HG03521 (cell line): Measurements from ENCODE around the gene MAB21L1.

Experiments used
- ATAC-seq: cut with Tn5 transposase; IDR thresholded peaks from one replicate; pipeline ENCODE4 v1.9.1; 2021; ENCODE audit warnings: mild to moderate bottlenecking, moderate library complexity; ENCODE audit not compliant: unreplicated experiment

The MAB21L1 gene

DNA sequence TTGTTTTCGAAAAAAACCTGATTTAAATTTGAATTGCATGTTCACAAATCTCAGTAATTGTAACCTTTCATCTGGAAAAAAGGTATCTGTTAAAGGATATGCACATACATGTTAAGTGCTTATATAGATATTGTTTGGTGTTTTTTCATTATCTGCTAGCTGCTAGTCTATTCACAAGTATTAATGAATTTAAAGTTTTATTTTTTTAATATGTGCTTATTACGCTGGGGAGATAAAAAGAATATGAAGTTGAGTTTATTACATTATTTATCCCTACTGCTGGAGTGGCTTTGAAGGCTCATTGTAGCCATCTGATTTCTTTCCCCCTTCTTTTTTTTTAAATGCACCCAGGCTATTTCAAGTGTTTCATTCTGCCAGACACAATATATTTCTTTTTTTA is 3.9 kb upstream of the MAB21L1 start:
- no peak for ATAC-seq

GRCh38 chr13:35479706-35480105 is 3.2 kb upstream of the MAB21L1 start:
- no peak for ATAC-seq

- no peak for ATAC-seq
Measured at GRCh38 chr13:35479038-35479492, 2.6 kb upstream of the MAB21L1 start.

DNA sequence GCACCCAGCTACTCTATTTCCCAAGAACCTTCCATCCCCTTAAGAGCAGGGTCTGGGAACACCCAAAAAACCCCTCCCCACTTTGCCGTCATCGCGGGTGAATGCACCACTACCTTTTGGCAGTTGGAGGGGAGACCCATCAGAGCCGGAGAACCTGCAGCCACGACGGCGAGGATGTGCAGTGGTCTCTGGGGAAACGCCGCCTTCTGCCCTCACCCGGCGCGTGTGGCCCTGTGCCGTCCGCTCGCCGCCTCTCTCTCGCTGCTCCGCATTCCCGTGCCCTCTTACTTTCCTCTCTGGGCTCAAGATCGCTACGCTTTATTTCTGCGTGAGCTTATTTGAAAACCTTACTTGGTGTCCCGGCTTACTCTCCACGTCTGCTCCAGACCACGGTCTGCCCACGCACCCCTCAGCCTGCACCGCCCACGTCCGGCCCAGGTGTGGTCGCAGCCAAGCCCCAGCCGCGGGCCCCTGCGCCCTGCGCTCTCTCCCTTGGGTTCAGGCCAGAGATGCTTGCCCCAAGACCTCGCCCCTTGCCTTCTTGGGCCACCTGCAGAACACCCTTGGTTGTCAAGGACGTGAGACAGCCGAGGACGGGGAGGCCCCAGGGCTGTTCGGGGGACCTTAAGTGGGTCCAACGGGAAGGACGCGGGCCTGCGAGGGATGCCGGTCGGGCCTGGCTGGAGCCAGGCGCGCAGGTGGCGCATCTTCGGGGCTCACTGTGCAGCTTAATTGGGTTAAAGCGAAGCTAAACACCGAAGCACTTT is 2.0 kb upstream of the MAB21L1 start:
- no peak for ATAC-seq

DNA sequence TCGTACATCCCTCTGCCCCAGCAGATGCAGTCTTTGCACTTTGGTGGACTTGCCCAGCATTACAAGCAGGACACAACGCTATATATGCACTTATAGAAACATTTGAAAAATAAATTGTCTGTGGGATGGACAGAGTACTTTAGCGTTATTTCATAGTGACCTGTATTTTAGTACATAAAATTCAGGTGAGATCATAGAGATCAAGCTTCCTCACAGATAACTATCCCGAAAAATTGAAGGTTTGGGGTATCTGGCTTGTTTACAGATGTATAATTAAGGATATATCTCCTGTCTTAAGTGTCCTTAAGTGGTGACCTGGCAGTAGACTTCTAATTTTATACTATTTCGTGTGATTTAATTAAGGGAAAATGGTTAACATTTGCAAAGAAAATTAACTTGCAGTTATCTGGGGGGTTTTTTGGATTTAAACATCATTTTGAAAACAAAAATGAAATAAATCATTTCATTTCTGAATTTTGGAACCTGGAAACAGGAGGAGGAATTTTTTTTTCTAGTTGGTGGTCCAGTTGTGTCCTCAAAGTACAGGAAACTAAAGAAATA is 977 bp upstream of the MAB21L1 start:
- ATAC-seq, result no peak

DNA sequence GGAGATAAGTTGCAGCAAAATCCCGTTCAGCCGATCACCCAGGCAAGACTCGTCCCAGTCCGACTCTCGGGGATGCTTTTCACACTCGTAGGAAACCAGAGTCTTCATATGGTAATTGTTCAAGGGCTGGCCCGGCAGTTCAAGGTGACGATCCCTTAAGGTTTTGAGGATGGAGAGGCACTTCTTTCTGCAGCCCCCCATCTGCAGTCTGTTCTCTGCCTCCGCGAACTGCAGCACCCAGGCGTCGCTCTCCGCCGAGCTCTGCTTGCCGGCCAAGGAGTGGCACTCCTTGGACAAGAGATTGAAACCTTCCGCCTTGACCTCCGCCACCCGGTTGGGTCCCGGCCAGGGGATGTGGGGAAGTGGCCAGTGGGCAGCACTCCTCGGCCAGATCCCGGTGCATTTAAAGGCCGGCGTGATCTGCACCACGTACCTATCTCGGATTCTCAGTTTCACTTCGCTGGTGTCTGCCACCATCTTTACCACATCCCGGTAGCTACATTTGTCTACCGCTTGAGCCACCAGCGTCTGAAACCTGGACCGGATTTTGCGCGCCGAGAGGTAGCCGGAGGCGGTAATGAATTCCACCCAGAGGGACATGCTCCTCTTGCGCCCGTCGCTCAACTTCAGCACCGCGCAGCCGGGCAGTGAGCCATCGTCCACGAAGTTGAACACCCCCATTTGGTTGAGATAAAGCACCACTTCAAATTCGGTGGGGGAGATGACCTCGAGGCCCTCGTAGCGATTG is 1.1 kb downstream of the MAB21L1 start:
- ATAC-seq, result peak; percentile 42

DNA sequence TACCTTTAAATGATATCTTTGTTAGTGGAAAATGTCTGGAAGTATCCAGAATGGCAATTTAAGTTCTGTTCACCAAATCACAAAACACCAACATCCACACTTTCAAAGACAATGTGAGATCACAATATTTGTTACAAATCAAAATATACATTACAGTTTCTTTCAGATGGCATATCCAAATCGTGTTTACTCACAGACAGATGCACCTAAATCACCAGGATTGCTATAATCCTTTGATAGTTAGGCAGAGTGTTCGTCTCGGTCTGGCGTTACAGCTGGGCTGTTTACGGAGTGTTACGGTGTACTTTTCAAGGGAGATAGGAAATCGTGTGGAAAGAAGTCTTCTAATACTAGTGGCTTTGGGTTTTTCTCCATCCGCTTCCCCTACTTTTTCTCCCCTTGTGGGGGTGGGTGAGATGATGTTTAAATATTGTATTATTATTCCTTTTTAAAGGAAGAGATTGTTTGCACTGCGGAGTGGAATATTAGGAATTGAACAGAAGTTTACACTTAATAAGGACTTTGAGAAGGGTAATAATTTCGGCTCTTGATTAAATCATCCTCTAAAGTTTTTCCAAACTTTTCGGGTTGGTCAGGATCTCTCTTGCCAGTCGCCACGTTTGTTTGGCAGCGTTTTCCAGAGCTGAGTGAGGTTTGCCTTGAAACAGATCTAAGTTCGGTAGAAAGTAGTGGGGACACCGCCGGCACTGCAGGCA is 1.8 kb downstream of the MAB21L1 start:
- no peak for ATAC-seq

DNA sequence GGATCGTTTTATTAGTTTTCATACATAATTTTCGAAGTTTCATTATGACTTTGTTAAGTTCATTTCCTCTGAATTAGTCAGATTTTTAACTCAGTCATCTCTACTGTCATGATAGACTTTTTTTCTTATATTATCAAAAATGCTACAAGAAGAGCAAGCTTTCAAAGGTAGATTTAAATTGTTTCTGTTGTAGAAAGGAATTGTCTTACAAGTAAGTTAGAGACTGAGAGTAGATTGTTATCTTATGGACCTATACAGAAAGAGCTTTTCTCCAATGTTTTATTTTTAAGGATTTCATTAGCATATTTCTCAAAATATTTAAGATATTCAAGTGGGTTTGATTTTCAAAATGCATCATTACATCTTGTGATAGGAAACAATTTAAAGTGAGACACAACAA is 2.7 kb downstream of the MAB21L1 start:
- ATAC-seq, result no peak

GRCh38 chr13:35473206-35473775 is 3.2 kb downstream of the MAB21L1 start:
- ATAC-seq, result no peak

DNA sequence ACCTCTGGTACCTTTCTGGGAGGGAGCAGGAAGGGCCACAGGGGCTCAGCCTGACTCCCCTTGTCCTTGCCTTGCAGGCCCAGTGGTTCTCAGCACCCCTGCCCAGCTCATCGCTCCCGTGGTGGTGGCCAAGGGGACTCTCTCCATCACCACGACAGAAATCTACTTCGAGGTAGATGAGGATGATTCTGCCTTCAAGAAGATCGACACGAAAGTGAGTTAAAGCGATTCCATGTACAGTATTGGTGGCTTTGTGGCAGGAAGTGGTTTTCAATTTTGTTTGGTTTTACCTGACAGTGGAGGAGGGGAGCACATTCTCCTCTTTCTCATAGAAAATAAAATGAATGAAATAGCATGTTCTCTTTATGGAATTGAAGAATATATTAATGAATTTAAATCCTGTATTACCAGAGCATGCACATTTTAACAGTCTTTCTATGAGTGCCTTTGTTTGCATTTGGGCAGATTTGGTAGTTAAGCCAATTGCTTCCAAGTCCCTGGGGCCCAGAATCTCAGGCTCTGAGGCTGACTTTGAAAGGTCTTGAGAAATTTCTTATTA is 4.1 kb downstream of the MAB21L1 start:
- no peak for ATAC-seq

- ATAC-seq, result no peak
Measured at GRCh38 chr13:35471706-35472322, 4.7 kb downstream of the MAB21L1 start.

DNA sequence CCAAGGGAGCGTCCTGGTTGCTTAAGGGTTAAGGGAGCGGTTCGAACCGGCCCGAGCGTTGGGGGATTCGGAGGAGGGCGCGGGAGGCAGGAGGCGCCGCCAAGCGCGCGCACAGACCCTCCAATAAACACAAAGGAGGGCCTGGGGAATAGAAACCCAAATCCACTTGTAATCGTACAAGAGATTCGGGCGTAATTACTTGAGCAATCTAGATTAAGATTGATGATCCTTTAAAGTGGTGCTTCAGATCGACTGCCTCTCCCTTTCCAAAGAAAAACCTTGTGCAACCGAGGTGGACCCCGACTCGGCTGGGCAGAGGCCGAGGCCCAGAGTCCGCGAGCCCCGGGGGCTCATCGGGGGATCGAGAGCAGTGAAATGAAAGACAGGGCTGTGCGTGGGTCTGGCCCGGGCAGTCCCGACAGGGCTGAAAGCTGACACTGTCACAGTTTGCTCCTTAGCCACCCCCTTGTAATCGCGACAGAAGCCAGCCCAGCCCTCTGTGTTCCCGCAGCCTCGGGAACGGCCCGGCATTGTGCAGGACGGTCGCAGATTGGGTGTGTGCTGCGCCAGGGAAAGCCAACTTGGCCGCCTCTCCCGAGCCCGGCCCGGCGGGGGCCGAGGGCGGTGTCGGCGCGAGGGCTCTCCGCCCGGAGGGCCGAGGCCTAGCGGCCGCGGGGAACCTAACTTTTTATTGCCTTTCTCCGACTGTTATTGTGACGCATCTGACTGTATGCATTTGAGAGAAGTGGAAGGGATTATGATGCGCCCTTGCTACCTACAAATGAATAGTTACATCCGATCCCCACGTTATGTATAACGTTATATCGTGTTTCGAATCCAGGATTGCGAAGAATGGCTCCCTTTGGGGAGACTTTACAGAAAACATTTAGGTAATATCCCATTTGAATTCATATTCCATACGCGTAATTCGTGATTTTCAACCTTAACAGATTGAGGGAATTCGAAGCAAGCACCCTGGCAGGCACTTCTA is 5.5 kb downstream of the MAB21L1 start:
- no peak for ATAC-seq

DNA sequence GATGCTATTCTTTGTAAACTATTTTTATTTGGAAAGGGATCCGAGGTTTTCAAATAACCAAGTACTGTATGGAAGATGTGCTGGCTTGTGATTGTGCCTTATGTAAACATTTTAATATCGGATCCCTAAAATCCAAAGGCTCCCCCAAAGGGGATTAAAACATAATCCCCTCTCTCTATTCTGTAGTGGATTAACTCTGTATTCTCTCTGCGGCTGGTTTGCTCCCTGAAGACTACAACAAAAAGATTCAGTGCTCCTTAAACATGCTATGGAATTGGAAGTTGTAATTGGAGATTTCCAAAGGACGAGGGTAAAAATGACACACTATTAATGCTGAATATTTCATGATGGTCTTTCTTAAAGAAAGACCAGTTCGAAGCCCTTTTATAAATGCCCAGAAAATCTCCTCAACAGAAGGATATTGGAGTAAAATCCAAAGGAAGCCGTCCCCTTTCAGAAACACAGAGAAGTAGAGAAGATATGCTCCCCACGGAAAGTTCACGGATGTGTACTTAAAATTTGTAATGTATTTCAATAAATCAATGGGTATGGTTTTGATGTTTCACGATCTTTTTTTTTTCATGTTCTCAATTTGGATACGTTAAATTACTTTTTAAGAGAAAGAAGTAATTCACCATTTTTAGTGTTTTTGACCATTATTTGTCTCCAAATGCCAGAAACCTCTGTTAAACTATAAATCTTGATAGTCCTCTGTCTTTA is 6.5 kb downstream of the MAB21L1 start:
- ATAC-seq, result no peak

DNA sequence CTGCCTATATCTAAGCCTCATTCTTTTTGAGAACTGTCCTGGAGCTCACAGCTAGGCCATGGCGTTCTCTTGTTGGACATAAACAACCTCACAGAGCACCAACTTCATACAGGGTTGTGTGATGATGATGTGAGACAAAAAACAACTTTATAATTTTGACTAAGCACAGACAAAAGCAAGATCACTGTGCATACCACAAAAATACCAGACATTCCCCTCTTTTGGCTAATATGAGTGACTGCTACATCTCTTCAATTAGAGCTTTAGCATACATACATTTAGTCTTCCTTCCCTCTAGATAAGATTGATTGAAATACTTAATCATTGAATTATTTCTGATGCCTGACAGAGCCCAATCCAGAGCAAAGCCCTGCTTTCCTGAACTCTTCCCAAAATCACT is 8.3 kb downstream of the MAB21L1 start:
- no peak for ATAC-seq

GRCh38 chr13:35465371-35465770 is 11.1 kb downstream of the MAB21L1 start:
- ATAC-seq, result no peak

- ATAC-seq, result no peak
Measured at GRCh38 chr13:35460061-35460460, 16.4 kb downstream of the MAB21L1 start.

- ATAC-seq, result no peak
Measured at GRCh38 chr13:35457258-35457657, 19.2 kb downstream of the MAB21L1 start.

GRCh38 chr13:35455022-35455421 is 21.5 kb downstream of the MAB21L1 start:
- ATAC-seq, result no peak
